ENCODE results near the gene MRGPRD. TPM values are rescaled to one million over a fixed set of nuclear protein-coding genes. Genes with fewer than 3 reads are reported as not detected.

Gene MRGPRD
- total and polyA plus RNA-seq, 11 donors, result not detected

DNA sequence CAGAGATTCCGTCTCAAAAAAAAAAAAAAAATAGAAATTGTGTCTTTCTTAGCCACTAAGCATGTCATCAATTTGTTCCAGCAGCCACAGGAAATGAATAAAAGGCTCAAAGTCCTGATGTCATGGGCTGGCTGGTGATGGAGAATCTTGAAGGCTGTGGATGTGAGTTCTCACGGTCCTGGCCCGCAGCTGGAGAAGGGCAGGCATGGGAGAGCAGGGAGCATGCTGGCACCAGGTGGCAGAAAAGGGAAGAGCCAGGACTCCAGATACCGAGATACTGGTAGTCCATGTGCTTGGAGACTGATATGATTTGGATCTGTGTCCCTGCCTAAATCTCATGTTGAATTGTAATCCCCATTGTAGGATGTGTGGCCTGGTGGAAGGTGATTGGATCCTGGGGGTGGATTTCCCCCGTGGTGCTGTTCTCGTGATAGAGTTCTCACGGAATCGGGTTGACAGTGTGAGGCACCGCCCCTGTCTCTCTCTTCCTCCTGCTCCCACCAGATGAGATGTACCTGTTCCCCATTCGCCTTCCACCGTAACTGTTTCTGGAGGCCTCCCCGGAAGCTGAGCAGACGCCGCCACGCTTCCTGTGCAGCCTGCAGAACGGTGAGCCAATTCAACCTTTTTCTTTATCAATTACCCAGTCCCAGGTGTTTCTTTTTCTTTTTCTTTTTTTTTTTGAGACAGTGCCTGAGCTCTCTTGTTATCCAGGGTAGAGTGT is 18.1 kb downstream of the MRGPRD start:
- DNase-seq (no peak), ATAC-seq (no peak)
- no peaks in the 10 kb centered on the region for H3K9me3 ChIP-seq
- no peak for TF ChIP-seq POLR2A (IDR thresholded peaks at IDR 0.05)
- TF ChIP-seq, protein P1, sequence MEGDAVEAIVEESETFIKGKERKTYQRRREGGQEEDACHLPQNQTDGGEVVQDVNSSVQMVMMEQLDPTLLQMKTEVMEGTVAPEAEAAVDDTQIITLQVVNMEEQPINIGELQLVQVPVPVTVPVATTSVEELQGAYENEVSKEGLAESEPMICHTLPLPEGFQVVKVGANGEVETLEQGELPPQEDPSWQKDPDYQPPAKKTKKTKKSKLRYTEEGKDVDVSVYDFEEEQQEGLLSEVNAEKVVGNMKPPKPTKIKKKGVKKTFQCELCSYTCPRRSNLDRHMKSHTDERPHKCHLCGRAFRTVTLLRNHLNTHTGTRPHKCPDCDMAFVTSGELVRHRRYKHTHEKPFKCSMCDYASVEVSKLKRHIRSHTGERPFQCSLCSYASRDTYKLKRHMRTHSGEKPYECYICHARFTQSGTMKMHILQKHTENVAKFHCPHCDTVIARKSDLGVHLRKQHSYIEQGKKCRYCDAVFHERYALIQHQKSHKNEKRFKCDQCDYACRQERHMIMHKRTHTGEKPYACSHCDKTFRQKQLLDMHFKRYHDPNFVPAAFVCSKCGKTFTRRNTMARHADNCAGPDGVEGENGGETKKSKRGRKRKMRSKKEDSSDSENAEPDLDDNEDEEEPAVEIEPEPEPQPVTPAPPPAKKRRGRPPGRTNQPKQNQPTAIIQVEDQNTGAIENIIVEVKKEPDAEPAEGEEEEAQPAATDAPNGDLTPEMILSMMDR (IDR thresholded peaks at IDR 0.05), result no peak
- H3K27me3 ChIP-seq, result no peaks in the 10 kb centered on the region
- H3K27ac ChIP-seq, result no peak overlapping the region
- intact Hi-C loops (cut with DNase I), result loop anchor here in 1 of 10 donors (10.0 kb wide), 1 partner anchor 298 kb away; no protein-coding TSS in a partner anchor
- no peak overlapping the region for H3K4me3 ChIP-seq
- no peaks in the 10 kb centered on the region for H3K4me1 ChIP-seq
- no peaks in the 10 kb centered on the region for H3K36me3 ChIP-seq
- WGBS, 4 donors, result 76 to 82% (median 80%) methylated on average over 16 of the region's 16 CpGs

DNA sequence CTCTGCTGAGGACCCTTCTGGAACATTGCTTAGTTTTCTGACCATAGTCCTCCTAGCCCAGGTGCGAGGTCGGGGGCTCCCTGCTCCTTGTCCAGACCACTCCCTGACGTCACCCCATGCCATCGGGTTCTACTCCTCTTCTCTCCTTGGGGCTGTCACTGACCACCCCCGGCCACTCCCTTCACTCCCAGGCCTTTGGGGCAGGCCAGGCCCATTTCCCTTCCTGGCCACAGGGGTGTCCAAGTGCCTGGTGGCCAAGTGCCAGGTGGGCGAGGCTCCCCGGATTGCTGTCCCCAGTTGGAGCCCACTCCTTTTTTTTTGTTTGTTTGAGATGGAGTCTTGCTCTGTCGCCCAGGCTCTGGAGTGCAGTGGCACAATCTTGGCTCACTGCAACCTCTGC is 19.5 kb downstream of the MRGPRD start:
- Histone ChIP-seq H3K4me1 (no peaks in the 10 kb centered on the region), H3K36me3 (no peaks in the 10 kb centered on the region), H3K27me3 (no peaks in the 10 kb centered on the region), H3K9me3 (no peaks in the 10 kb centered on the region), H3K4me3 (no peak overlapping the region), H3K27ac (no peak overlapping the region)
- intact Hi-C loops (cut with DNase I), result loop anchor here in 1 of 10 donors (10.0 kb wide), 1 partner anchor 296 kb away; no protein-coding TSS in a partner anchor
- DNase-seq (no peak), ATAC-seq (no peak)
- WGBS, 4 donors, result 72 to 80% (median 74%) methylated on average over 8 of the region's 8 CpGs
- no peak for TF ChIP-seq POLR2A (IDR thresholded peaks at IDR 0.05)
- TF ChIP-seq, protein P1 (IDR thresholded peaks at IDR 0.05), result no peak

DNA sequence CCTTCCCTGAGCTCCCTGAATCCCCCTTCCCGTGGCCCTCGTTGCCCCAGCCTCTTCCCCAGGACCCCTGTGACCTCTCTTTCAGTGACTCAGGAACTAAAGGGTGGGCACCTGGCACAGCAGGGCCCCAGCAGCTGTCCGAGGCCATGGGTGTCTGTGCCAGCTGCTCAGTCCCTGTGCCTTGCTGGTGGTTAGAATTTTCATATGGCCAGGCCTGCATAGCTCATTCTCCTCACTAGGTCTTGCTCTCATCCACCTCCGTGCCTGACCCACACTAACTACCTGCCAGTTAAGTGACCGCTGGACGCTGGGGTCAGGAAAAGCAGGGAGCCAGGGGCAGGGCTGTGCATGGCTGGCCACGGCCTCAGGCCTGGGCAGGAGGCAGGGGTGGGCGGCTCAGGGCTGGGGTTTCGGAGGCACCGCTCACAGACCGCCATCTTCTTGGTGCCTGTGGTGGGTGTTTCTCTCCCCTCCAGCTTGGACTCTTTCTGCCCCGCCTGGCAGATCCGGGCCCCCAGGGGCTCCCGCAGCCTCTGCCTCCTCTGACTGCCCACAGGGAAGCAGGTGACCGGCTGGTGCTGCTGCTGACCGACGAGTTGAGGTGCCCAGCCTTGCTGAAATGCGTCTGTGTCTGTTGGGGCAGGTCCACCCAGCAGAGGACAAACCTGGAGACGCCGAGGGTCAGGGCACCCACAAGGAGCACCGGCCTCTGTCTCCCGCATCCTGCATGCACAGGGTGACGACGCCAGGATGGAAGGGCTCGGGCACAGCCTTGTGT is 20.3 kb downstream of the MRGPRD start:
- H3K27ac ChIP-seq, result no peak overlapping the region
- peaks cover 0 to 2% (median 1%) of the 10 kb centered on the region in 12 donors for H3K4me1 ChIP-seq
- DNase-seq (peak in 2 of 5 donors; percentile 20 to 36), ATAC-seq (no peak)
- 86 to 91% (median 88%) methylated on average over 5 to 25 of the region's 25 CpGs for WGBS, 4 donors
- H3K27me3 ChIP-seq, result no peaks in the 10 kb centered on the region
- intact Hi-C loops (cut with DNase I), result loop anchor here in 1 of 10 donors (10.0 kb wide), 1 partner anchor 296 kb away; no protein-coding TSS in a partner anchor
- H3K4me3 ChIP-seq, result no peak overlapping the region
- H3K9me3 ChIP-seq, result no peaks in the 10 kb centered on the region
- no peaks in the 10 kb centered on the region for H3K36me3 ChIP-seq
- TF ChIP-seq, protein P1 (IDR thresholded peaks at IDR 0.05), result no peak
- TF ChIP-seq POLR2A (IDR thresholded peaks at IDR 0.05), result no peak
